ENCODE data around the gene TMEM72. TPM values are rescaled to one million over a fixed set of nuclear protein-coding genes. Genes with fewer than 3 reads are reported as not detected.

TMEM72 gene
- total RNA-seq, 1 experiment from 2014 or later, result not detected

- Histone ChIP-seq H3K4me1 (ENCODE audit: control insufficient read depth in 1 of 2, insufficient read depth in 2 of 2, low read length in 2 of 2) (peaks cover 3 to 16% of the 10 kb centered on the region in 2 experiments; a peak in 3 of 4 replicates), H3K27me3 (ENCODE audit: insufficient read depth, low read length) (no peaks in the 10 kb centered on the region), H3K79me2 (ENCODE audit: insufficient read depth, low read length) (no peaks in the 10 kb centered on the region), H3K9me2 (ENCODE audit: insufficient read depth) (no peaks in the 10 kb centered on the region), H3K9ac (ENCODE audit: low read length) (no peak overlapping the region), H3K4me2 (ENCODE audit: low read length) (no peak overlapping the region), H3K36me3 (ENCODE audit: control insufficient read depth in 1 of 2, insufficient read depth in 2 of 2, low read length in 2 of 2) (no peaks in the 10 kb centered on the region), H4K20me1 (ENCODE audit: insufficient read depth) (no peaks in the 10 kb centered on the region), H3K4me3 (replicated peaks in 1 of 2; ENCODE audit: low read depth in 1 of 2, low read length in 2 of 2) (no peak overlapping the region), H3K27ac (ENCODE audit: low read depth, low read length) (no peak overlapping the region), H3K9me3 (ENCODE audit: control insufficient read depth in 1 of 2, insufficient read depth in 1 of 2, low read depth in 1 of 2, low read length in 2 of 2) (no peaks in the 10 kb centered on the region), H2AFZ (ENCODE audit: low read depth, low read length, poor library complexity, severe bottlenecking) (no peak overlapping the region)
- ChIA-PET RAD21 (ENCODE audit: low non-redundant PET in 1 of 2, low total read pairs in 2 of 2, uncharacterized antibody in 2 of 2, unreplicated experiment in 2 of 2) (no interaction called here), CTCF (interaction anchor here (1.0 kb wide), 1 partner anchor 12 kb away, joined by 3 read pairs; no protein-coding TSS in a partner anchor), POLR2A (interaction anchor here (3.2 kb wide), 1 partner anchor 14 kb away, joined by 11 read pairs; the partner anchor contains the start of gene DEPP1)
- no peak for TF ChIP-seq MAX (IDR thresholded peaks at IDR 0.05)
- TF ChIP-seq FOSL1 (IDR thresholded peaks at IDR 0.05; ENCODE audit: low read depth), result no peak
- no peak for TF ChIP-seq ZNF274 (IDR thresholded peaks at IDR 0.05; ENCODE audit: low read depth, low read length)
- no peak for TF ChIP-seq SRF (IDR thresholded peaks at IDR 0.05; ENCODE audit: low read depth)
- no peak for TF ChIP-seq EGR1 (IDR thresholded peaks at IDR 0.05; ENCODE audit: low read depth)
- TF ChIP-seq, protein P1, sequence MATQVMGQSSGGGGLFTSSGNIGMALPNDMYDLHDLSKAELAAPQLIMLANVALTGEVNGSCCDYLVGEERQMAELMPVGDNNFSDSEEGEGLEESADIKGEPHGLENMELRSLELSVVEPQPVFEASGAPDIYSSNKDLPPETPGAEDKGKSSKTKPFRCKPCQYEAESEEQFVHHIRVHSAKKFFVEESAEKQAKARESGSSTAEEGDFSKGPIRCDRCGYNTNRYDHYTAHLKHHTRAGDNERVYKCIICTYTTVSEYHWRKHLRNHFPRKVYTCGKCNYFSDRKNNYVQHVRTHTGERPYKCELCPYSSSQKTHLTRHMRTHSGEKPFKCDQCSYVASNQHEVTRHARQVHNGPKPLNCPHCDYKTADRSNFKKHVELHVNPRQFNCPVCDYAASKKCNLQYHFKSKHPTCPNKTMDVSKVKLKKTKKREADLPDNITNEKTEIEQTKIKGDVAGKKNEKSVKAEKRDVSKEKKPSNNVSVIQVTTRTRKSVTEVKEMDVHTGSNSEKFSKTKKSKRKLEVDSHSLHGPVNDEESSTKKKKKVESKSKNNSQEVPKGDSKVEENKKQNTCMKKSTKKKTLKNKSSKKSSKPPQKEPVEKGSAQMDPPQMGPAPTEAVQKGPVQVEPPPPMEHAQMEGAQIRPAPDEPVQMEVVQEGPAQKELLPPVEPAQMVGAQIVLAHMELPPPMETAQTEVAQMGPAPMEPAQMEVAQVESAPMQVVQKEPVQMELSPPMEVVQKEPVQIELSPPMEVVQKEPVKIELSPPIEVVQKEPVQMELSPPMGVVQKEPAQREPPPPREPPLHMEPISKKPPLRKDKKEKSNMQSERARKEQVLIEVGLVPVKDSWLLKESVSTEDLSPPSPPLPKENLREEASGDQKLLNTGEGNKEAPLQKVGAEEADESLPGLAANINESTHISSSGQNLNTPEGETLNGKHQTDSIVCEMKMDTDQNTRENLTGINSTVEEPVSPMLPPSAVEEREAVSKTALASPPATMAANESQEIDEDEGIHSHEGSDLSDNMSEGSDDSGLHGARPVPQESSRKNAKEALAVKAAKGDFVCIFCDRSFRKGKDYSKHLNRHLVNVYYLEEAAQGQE (IDR thresholded peaks at IDR 0.05; ENCODE audit: low read depth), result no peak
- no peak for TF ChIP-seq ZFX (IDR thresholded peaks at IDR 0.05)
- no peak for TF ChIP-seq YY1 (IDR thresholded peaks at IDR 0.05; ENCODE audit: extremely low read depth, insufficient replicate concordance, low read depth, low read length)
- no peak for TF ChIP-seq CEBPB (IDR thresholded peaks at IDR 0.05; ENCODE audit: low read depth)
- TF ChIP-seq EZH2phosphoT487 (IDR thresholded peaks at IDR 0.05; ENCODE audit: borderline replicate concordance), result no peak
- TF ChIP-seq TCF7L2 (IDR thresholded peaks at IDR 0.05; ENCODE audit: borderline replicate concordance, extremely low read depth, insufficient read depth, insufficient read length), result no peak
- TF ChIP-seq RAD21 (IDR thresholded peaks at IDR 0.05; ENCODE audit: low read depth), result no peak
- no peak for TF ChIP-seq CBX3 (IDR thresholded peaks at IDR 0.05; ENCODE audit: low read depth)
- intact Hi-C loops (cut with micrococcal nuclease), result no loop called here
- BruUV-seq (replicated peaks), result no TSS peak
- ATAC-seq (no peak), DNase-seq (ENCODE audit: low read depth, low spot score) (no peak)
These were observed 52.9 kb downstream of the TMEM72 start for GRCh38 chr10:44963772-44964633.

Measured in HCT116 (cell line).